Liver (tissue), 2 donors: Measurements from ENCODE around the gene ELL2.

Experiments
- JUND ChIP-seq, 2 donors: IDR thresholded peaks; 2 replicates each; pipeline ENCODE4 v1.6.1; 2016; ENCODE audit warnings: antibody characterized with exemption in 2 of 2
- TF ChIP-seq, protein P1 (sequence below): IDR thresholded peaks from 2 replicates; pipeline ENCODE4 v1.6.1; 2016; ENCODE audit warnings: antibody characterized with exemption
- donor health status: healthy.

DNA sequence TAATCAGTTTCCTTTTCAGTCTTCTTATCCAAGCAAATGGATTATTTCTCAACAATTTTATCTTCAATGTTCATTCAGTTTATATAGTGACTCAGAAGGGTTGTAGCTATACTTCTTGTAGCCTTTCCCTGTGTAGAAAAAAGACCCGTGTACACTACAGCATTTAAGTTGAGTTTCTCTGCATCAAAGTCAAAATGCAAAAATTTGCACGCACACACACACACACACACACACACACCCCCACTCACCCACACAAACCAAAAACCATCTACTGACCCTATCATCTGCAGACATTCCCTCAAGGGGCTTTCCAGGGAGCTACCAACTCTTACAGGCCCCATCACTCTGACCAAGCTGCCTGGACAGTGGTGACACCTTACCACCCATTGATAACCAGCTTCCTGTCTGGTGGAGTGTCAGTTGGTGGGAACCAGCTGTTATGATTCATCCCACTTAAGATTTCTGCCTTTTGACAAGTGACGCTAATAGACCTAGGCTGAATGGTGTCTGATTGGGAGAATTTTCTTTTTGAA is 12.2 kb upstream of the ELL2 start:
- TF ChIP-seq, protein P1, sequence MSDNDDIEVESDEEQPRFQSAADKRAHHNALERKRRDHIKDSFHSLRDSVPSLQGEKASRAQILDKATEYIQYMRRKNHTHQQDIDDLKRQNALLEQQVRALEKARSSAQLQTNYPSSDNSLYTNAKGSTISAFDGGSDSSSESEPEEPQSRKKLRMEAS = no peak
- no peak for TF ChIP-seq JUND (IDR thresholded peaks at IDR 0.05)
